ENCODE results near the gene CERS4.
"Not testable (repeated sequence)": the region's sequence is repeated elsewhere in the genome, so short reads cannot be mapped to it uniquely, and the experiment has no call there.

Gene CERS4

GRCh38 chr19:8269724-8270123, 60.6 kb downstream of the CERS4 start:
- DNase-seq: no peak

- not testable (repeated sequence) for DNase-seq
Measured at GRCh38 chr19:8276508-8276907, 67.3 kb downstream of the CERS4 start.

- not testable (repeated sequence) for DNase-seq
Measured at GRCh38 chr19:8291337-8291736, 82.2 kb downstream of the CERS4 start.

GRCh38 chr19:8302357-8302691, 93.2 kb downstream of the CERS4 start:
- DNase-seq: no peak

GRCh38 chr19:8302734-8303133, 93.6 kb downstream of the CERS4 start:
- no peak for DNase-seq

GRCh38 chr19:8304841-8305621, 95.9 kb downstream of the CERS4 start:
- DNase-seq: no peak

GRCh38 chr19:8305798-8306197, 96.6 kb downstream of the CERS4 start:
- no peak for DNase-seq

- DNase-seq: no peak
Measured at GRCh38 chr19:8306235-8307054, 97.3 kb downstream of the CERS4 start.

GRCh38 chr19:8307400-8307964, 98.3 kb downstream of the CERS4 start:
- no peak for DNase-seq

- peak; percentile 97 for DNase-seq
Measured at GRCh38 chr19:8307965-8308866, 99.0 kb downstream of the CERS4 start, which contains the start of gene CD320. Gene CD320 (minus strand): TSS chr19:8308358. CDS start chr19:8308290, 68 bp downstream.

GRCh38 chr19:8308891-8309291, 99.7 kb downstream of the CERS4 start:
- DNase-seq: no peak

- DNase-seq: no peak
Measured at GRCh38 chr19:8310342-8311055, 101.3 kb downstream of the CERS4 start.

- peak; percentile 82 for DNase-seq
Measured at GRCh38 chr19:8311461-8312260, 102.5 kb downstream of the CERS4 start.

All from COR-L47 (cell line).